ENCODE results near the gene NUDT14.

NUDT14 gene

DNA sequence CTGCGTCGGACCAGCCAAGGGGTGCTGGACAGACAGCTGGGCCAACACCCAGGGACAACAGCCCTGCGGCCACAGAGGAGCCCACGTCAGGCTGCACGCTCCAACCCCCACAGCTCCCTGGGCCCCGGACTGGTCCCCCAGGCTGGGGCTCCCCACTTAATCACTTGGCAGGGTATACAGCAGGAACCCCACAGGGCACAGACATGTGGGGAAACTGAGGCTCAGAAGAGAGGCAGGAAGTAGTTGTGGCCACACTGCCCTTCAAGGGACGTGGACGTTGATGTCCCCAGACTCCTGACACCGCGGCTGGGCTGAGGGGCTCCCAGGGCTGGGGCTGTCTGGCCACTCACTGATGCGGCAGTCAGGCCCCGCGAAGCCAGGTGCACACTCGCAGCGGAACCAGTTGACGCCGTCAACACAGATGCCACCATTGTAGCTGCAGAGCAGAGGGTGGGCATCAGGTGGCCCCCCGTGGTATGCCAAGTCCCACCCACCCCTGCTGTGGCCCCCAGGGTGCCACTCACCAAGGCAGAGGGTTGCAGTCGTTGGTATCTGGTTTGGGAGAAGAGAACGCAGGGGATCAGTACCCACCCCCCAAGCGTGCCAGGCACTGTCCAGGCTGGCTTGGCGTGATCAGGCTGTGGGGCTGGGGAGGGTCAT lies 34.0 kb downstream of the NUDT14 start:
- no peaks in the 10 kb centered on the region for H3K9me3 ChIP-seq (ENCODE audit: insufficient read depth, low read depth, low read length)
- no peaks in the 10 kb centered on the region for H3K4me1 ChIP-seq (ENCODE audit: insufficient read depth, low read length, poor library complexity, severe bottlenecking)
- H2AFZ ChIP-seq (ENCODE audit: low read length): no peak overlapping the region
- H3K9me2 ChIP-seq (replicated peaks; ENCODE audit: low read depth, low read length): no peaks in the 10 kb centered on the region
- H3K27me3 ChIP-seq (ENCODE audit: insufficient read depth, low read length, poor library complexity, severe bottlenecking): no peaks in the 10 kb centered on the region
- H3K79me2 ChIP-seq (ENCODE audit: insufficient read depth, low read length): no peaks in the 10 kb centered on the region
- no peak overlapping the region for H3K4me2 ChIP-seq (ENCODE audit: low read depth, low read length, poor library complexity, severe bottlenecking)
- no peak for TF ChIP-seq CTCF (conservative IDR thresholded peaks at IDR 0.05; ENCODE audit: low read length)
- TF ChIP-seq EZH2phosphoT487 (IDR thresholded peaks at IDR 0.05; ENCODE audit: borderline replicate concordance): no peak
- H4K20me1 ChIP-seq (ENCODE audit: insufficient read depth, low read length, poor library complexity, severe bottlenecking): no peaks in the 10 kb centered on the region
- no peaks in the 10 kb centered on the region for H3K36me3 ChIP-seq (ENCODE audit: insufficient read depth, low read length)
- H3K4me3 ChIP-seq (ENCODE audit: low read length, poor library complexity, severe bottlenecking): no peak overlapping the region
- H3K9ac ChIP-seq (ENCODE audit: low read depth, low read length, poor library complexity, severe bottlenecking): no peak overlapping the region
- no peaks in the 10 kb centered on the region for H3F3A ChIP-seq (ENCODE audit: low read depth)

GRCh38 chr14:105146181-105146975 lies 34.7 kb downstream of the NUDT14 start:
- H3K36me3 ChIP-seq (ENCODE audit: insufficient read depth, low read length): no peaks in the 10 kb centered on the region

More at GRCh38 chr14:105146181-105146975, 34.7 kb downstream of the NUDT14 start:
- H3K9me2 ChIP-seq (replicated peaks; ENCODE audit: low read depth, low read length): no peaks in the 10 kb centered on the region
- H3K9me3 ChIP-seq (ENCODE audit: insufficient read depth, low read depth, low read length): no peaks in the 10 kb centered on the region
- H3K79me2 ChIP-seq (ENCODE audit: insufficient read depth, low read length): no peaks in the 10 kb centered on the region
- H3F3A ChIP-seq (ENCODE audit: low read depth): no peaks in the 10 kb centered on the region
- no peak overlapping the region for H3K4me3 ChIP-seq (ENCODE audit: low read length, poor library complexity, severe bottlenecking)
- H3K9ac ChIP-seq (ENCODE audit: low read depth, low read length, poor library complexity, severe bottlenecking): no peak overlapping the region
- H3K4me1 ChIP-seq (ENCODE audit: insufficient read depth, low read length, poor library complexity, severe bottlenecking): no peaks in the 10 kb centered on the region
- no peak overlapping the region for H3K4me2 ChIP-seq (ENCODE audit: low read depth, low read length, poor library complexity, severe bottlenecking)
- no peaks in the 10 kb centered on the region for H4K20me1 ChIP-seq (ENCODE audit: insufficient read depth, low read length, poor library complexity, severe bottlenecking)
- no peaks in the 10 kb centered on the region for H3K27me3 ChIP-seq (ENCODE audit: insufficient read depth, low read length, poor library complexity, severe bottlenecking)
- TF ChIP-seq EZH2phosphoT487 (IDR thresholded peaks at IDR 0.05; ENCODE audit: borderline replicate concordance) (no peak), CTCF (conservative IDR thresholded peaks at IDR 0.05; ENCODE audit: low read length) (no peak)
- H2AFZ ChIP-seq (ENCODE audit: low read length): no peak overlapping the region
